Prostate gland (tissue), 2 donors: Measurements from ENCODE around the gene TMPRSS11E.

Source experiments
- CTCF ChIP-seq, 4 experiments: fragments of 200-600 bp in 2 of 4; fragments of 450-650 bp in 2 of 4; sonication (generic) in 2 of 4; IDR thresholded peaks; 1 replicate in 3 of 4; 2 replicates in 1 of 4; pipeline ENCODE4 v1.5.1; 2016 to 2019; ENCODE audit warnings: antibody characterized with exemption in 4 of 4, mild to moderate bottlenecking in 2 of 4, moderate library complexity in 2 of 4
- POLR2AphosphoS5 ChIP-seq: sonication (generic); formaldehyde crosslinking; IDR thresholded peaks from one replicate; pipeline ENCODE4 v1.6.1; 2017; ENCODE audit warnings: antibody characterized with exemption

- TF ChIP-seq CTCF (IDR thresholded peaks at IDR 0.05) (no peak), POLR2AphosphoS5 (no peak)
Observed at GRCh38 chr4:68469482-68469881, 22.2 kb downstream of the TMPRSS11E start.
